Lung (tissue), 12 donors: Measurements from ENCODE around the gene PRKG1. TPM values are rescaled to one million over a fixed set of nuclear protein-coding genes. Genes with fewer than 3 reads are reported as not detected.
"Not testable (repeated sequence)": the region's sequence is repeated elsewhere in the genome, so short reads cannot be mapped to it uniquely, and the experiment has no call there.

Source experiments
- ATAC-seq: fragments of 200-7000 bp; cut with Tn5 transposase; one replicate; pipeline ENCODE4 v1.9.1; 2020; ENCODE audit warnings: moderate number of reproducible peaks; ENCODE audit not compliant: insufficient read depth, low FRiP score
- DNase-seq, 3 donors: peaks; one replicate each; pipeline ENCODE4 v3.0.0-alpha.2; 2013 to 2017
- H3K27ac ChIP-seq, 2 donors: one replicate each; pipeline ENCODE4 v1.5.1; 2013; ENCODE audit warnings: mild to moderate bottlenecking in 2 of 2, moderate library complexity in 2 of 2, control low read depth in 1 of 2, inconsistent platforms in 1 of 2, low read depth in 1 of 2, low read length in 1 of 2
- H3K27me3 ChIP-seq, 3 donors: one replicate each; pipeline ENCODE4 v1.5.1; 2013; ENCODE audit warnings: low read length in 2 of 3; ENCODE audit not compliant: control insufficient read depth in 3 of 3, insufficient read depth in 3 of 3
- H3K36me3 ChIP-seq, 4 donors: one replicate each; pipeline ENCODE4 v1.5.1; 2013; ENCODE audit warnings: low read length in 4 of 4, mild to moderate bottlenecking in 1 of 4, moderate library complexity in 1 of 4; ENCODE audit not compliant: control insufficient read depth in 4 of 4, insufficient read depth in 4 of 4
- H3K4me1 ChIP-seq, 5 donors: one replicate each; pipeline ENCODE4 v1.5.1; 2013; ENCODE audit warnings: low read length in 5 of 5, mild to moderate bottlenecking in 2 of 5, moderate library complexity in 1 of 5; ENCODE audit not compliant: control insufficient read depth in 5 of 5, insufficient read depth in 5 of 5
- H3K4me3 ChIP-seq: one replicate; pipeline ENCODE4 v1.5.1; 2013; ENCODE audit warnings: mild to moderate bottlenecking, control low read depth, moderate library complexity
- H3K9ac ChIP-seq, 2 donors: one replicate each; pipeline ENCODE4 v1.5.1; 2013; ENCODE audit warnings: low read length in 2 of 2, control low read depth in 1 of 2; ENCODE audit not compliant: insufficient read depth in 1 of 2
- H3K9me3 ChIP-seq, 4 donors: one replicate each; pipeline ENCODE4 v1.5.1; 2013; ENCODE audit warnings: low read length in 3 of 4, mild to moderate bottlenecking in 1 of 4, moderate library complexity in 1 of 4; ENCODE audit not compliant: control insufficient read depth in 4 of 4, insufficient read depth in 3 of 4
- CTCF ChIP-seq: IDR thresholded peaks from 2 replicates; pipeline ENCODE4 v1.5.1; 2012; ENCODE audit warnings: mild to moderate bottlenecking; ENCODE audit errors: control extremely low read depth, extremely low read depth
- WGBS, 2 donors: extraction: QIAGEN DNeasy Blood & Tissue Kit; methylation state at CpG; one replicate each; pipeline ENCODE4 v1.1.7; 2013; 5-methylcytosine and 5-hydroxymethylcytosine counted together
- polyA plus RNA-seq, 2 donors: library from polyadenylated mRNA; stranded (reverse); fragments of 200-250 nt; gene quantifications; one replicate each; pipeline ENCODE4 v1.2.1, GENCODE V29; 2013
- total RNA-seq, 2 donors: library from RNA; depleted of rRNA in 1 of 2; stranded (reverse); fragments of >200 nt in 1 of 2; gene quantifications; one replicate each; pipeline ENCODE4 v1.2.1, GENCODE V29; 2014 to 2021
- donor health status: control.
- donor health status: control.
- donor health status: Bipolar disorder and iron deficiency.
- donor health status: healthy.
- donor health status: DM: yes; HTN: yes; CAD: no.

Gene PRKG1
- total and polyA plus RNA-seq, 4 donors: 2.1 to 50.8 (median 15.1) TPM

- peak; percentile 25 to 38 (median 34) for DNase-seq
- Histone ChIP-seq H3K4me3 (no peak overlapping the region), H3K36me3 (no peaks in the 10 kb centered on the region), H3K4me1 (peaks cover 0 to 3% (median 1%) of the 10 kb centered on the region in 5 donors), H3K27me3 (no peaks in the 10 kb centered on the region), H3K9ac (no peak overlapping the region), H3K27ac (no peak overlapping the region), H3K9me3 (no peaks in the 10 kb centered on the region)
- ATAC-seq: no peak
- WGBS, 2 donors: 65 to 69% methylated on average over 1 of the region's 1 CpG
- no peak for TF ChIP-seq CTCF
Measured at GRCh38 chr10:51162002-51162401, 87.7 kb downstream of the PRKG1 start.

- H3K4me3 ChIP-seq, H3K27me3 ChIP-seq, H3K9ac ChIP-seq, DNase-seq, ATAC-seq, H3K9me3 ChIP-seq, H3K4me1 ChIP-seq, H3K36me3 ChIP-seq, H3K27ac ChIP-seq: not testable (repeated sequence)
- 97 to 98% methylated on average over 29 to 30 of the region's 30 CpGs for WGBS, 2 donors
Measured at GRCh38 chr10:51163380-51164049, 89.2 kb downstream of the PRKG1 start.

- ATAC-seq (no peak), DNase-seq (no peak)
- Histone ChIP-seq H3K27ac (no peak overlapping the region), H3K4me1 (peaks cover 0 to 2% (median 0%) of the 10 kb centered on the region in 5 donors), H3K4me3 (no peak overlapping the region), H3K9ac (no peak overlapping the region), H3K27me3 (no peaks in the 10 kb centered on the region), H3K36me3 (no peaks in the 10 kb centered on the region), H3K9me3 (no peaks in the 10 kb centered on the region)
- WGBS, 2 donors: 78 to 91% methylated on average over 2 of the region's 2 CpGs
- no peak for TF ChIP-seq CTCF
Measured at GRCh38 chr10:51168086-51168815, 94.0 kb downstream of the PRKG1 start.

GRCh38 chr10:51169111-51169510, 94.8 kb downstream of the PRKG1 start:
- WGBS, 2 donors: 72 to 87% methylated on average over 1 of the region's 1 CpG
- no peak for ATAC-seq
- TF ChIP-seq CTCF: no peak
- no peaks in the 10 kb centered on the region for H3K27me3 ChIP-seq
- no peaks in the 10 kb centered on the region for H3K36me3 ChIP-seq
- no peak overlapping the region for H3K9ac ChIP-seq
- peaks cover 0 to 2% (median 0%) of the 10 kb centered on the region in 5 donors for H3K4me1 ChIP-seq
- no peaks in the 10 kb centered on the region for H3K9me3 ChIP-seq
- no peak overlapping the region for H3K4me3 ChIP-seq
- no peak for DNase-seq
- no peak overlapping the region for H3K27ac ChIP-seq
